D721Med (cell line): ENCODE results near the gene IL17C.

Source experiments
- DNase-seq: peaks from one replicate; pipeline ENCODE4 v3.0.0; 2011; ENCODE audit warnings: low spot score; ENCODE audit not compliant: insufficient read length
- FAIRE-seq: peaks from 2 replicates; lab custom pipeline; 2011; peaks lifted over from hg19 to GRCh38; lab: Jason Lieb, UNC
- TF ChIP-seq, protein P1 (sequence below): IDR thresholded peaks from 2 replicates; pipeline ENCODE4 v1.5.1; 2012; ENCODE audit warnings: mild to moderate bottlenecking, control low read depth; ENCODE audit not compliant: insufficient read depth; ENCODE audit errors: missing control alignments

IL17C gene

DNA sequence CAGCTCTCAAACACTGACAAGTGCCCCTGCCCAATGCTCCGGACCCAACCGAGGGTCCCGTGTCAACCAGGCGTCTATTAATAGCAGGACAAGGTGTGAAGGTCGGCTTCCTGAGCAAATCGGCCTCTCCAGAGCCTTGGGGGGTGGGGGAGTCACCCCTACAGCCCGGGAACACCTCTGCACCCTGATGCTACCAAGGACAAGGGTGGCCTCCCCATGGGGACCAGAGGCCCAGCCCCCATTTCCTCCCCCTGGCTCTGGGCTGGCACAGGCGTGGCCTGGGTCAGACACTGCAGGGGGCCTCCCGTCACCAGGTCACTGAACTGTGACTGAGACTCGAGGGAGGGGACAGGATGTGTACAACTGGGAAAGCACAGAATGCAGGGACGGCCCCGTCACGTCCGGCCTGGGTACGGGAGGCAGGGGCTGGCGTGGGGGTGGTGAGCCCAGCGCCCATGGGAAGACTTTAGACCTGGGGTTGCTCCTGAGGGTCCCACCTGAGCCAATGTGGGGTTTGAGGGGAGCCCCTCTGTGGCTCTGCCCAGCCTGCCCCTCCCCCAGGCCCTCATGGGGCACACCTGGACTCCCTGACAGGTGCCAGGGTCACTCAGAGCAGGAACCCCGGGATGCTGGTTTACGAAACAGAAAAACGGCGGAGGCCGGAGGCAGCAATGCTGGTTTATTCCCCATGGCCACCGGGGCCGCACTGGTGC lies 13.1 kb downstream of the IL17C start:
- DNase-seq (no peak), FAIRE-seq (no peak)

DNA sequence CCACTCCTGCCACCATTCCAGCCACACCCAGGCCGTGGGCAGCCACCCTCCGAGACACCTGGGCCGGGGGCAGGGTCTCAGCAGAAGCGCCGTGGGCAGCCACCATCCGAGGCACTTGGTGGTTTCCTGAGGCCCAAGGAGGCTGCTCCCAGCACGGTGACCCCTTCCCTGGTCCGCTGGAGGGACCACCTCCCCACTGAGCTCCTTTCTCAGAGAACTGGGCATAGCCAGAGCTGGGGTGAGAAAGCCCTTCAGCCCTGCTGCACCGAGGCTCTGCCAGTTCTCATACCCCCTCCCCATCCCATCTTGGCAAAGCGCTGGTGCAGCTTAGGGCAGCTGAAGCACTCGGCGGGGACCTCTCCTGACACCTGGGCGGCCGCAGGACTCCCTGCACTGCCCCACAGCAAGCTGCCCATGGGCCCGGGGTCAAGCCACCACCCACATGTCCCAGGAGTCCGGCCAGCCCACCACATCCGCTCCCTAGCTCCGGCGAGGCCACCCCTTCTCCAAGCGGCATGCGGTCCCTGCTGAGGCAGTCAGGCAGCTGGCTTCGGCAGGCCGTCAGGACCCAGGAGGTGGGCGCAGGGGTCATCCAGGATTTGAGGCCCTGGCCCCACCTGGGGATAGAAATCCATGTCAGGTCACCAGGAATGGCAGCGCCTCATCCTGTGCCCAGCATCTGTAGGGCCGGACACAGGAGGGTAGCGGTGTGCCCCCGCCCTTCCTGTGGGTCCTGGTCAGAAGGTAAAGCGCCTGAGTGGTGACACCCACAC lies 13.8 kb downstream of the IL17C start:
- FAIRE-seq (no peak), DNase-seq (no peak)
- TF ChIP-seq, protein P1, sequence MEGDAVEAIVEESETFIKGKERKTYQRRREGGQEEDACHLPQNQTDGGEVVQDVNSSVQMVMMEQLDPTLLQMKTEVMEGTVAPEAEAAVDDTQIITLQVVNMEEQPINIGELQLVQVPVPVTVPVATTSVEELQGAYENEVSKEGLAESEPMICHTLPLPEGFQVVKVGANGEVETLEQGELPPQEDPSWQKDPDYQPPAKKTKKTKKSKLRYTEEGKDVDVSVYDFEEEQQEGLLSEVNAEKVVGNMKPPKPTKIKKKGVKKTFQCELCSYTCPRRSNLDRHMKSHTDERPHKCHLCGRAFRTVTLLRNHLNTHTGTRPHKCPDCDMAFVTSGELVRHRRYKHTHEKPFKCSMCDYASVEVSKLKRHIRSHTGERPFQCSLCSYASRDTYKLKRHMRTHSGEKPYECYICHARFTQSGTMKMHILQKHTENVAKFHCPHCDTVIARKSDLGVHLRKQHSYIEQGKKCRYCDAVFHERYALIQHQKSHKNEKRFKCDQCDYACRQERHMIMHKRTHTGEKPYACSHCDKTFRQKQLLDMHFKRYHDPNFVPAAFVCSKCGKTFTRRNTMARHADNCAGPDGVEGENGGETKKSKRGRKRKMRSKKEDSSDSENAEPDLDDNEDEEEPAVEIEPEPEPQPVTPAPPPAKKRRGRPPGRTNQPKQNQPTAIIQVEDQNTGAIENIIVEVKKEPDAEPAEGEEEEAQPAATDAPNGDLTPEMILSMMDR = no peak

More for the DNA sequence above, 13.1 kb downstream of the IL17C start:
- TF ChIP-seq, protein P1 = no peak

DNA sequence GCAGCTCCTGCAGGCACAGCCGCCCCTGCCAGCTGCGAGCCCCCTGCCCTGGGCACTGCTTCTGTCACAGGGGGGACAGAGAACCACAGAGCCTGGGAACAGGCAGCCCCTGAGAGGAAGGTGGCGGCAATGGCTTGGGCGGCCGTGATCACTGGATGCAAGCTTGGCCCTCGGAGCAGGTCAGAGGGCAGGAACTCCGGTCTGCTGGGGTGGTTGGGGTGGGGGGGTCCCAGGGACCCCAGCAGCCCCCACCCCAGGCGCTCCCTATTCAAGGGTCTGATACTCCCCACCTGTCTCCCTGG lies 14.3 kb downstream of the IL17C start:
- no peak for DNase-seq
- TF ChIP-seq, protein P1 = no peak
- no peak for FAIRE-seq

DNA sequence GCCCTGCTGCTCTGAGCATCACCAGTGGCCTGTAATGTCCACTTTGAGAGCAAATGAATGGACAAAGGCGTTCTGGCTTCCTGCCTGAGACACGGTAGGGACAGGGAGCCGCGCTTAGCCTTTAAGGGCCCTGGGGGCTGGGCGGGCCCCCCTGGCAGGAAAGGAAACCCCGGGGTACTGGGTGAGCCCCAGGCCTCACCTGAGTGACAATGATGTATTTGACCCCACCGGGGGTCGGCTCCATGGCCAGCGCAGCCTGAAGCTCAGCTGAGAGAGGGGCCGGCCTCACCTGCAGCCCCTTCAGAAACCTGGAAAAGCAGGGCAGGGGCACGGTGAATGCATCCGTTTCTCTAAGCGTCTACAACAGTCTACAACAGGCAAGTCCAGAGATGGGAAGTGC lies 14.7 kb downstream of the IL17C start:
- no peak for DNase-seq
- no peak for FAIRE-seq
- TF ChIP-seq, protein P1 = no peak

DNA sequence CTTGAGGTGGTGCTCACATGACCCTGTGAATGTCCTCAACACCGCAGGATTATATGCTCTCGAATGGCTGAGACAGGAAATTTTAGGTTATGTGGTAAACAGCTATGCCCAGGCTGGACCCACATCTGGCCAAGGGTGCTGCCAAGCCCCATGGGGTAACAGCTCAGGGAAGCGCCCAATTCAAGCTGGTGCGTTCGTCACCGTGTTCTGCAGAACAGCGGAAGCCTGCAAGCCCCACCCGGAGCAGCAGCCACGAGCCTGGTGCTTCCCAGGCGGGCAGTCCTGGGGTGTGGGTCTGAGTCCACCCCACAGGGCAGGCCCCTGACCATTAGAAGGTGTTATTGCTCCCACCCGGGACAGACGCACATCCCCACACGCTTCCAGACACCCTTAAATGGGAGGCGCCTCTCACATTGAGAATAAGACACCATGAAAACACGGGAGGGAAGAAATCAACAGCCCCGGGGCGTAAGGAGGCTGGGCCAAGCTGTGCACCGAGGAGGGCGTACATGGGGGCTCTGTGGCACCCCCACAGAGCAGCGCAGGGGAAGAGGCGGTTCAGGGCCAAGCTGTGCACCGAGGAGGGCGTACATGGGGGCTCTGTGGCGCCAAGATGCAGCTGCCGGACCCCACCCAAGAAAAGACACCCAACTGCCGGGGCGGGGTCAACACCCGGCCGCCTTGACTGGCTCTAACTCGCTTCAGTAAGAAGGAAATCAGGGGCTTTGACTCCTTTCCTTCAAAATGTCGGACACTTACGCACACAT lies 15.4 kb downstream of the IL17C start:
- DNase-seq (no peak), FAIRE-seq (no peak)
- TF ChIP-seq, protein P1 = no peak

DNA sequence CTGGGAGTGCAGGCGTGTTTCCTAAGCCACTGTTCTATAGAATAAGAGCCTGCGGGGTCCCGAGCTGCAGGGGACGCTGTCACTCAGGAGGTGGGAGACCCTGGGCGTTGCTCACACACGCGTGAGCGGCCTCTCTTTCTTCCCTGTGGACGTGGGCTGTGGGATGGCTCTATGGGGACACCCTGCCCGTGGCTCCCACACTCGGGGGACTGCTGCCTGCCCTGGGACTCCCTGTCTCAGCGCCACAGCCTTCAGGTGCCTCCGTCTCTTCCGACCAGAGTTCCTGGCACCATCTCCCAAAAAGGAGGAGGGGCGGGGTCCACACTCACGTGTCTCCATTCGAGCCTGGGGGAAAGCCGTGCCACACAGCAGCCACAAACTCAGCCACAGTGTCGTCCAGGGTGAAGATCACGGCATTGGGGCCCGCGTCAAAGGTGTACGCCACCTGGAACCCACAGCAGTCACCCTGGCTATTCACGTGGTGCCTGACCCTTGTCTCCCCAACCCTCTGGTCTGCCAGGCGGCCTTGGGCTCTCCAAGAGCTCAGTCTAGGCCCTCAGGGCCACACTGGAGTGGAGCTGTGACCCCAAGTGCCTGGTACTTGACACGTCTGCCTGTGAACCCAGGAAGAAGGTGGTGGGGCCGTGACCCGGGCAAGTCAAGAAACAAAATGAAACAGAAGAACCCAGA lies 16.1 kb downstream of the IL17C start:
- TF ChIP-seq, protein P1 = no peak
- DNase-seq (no peak), FAIRE-seq (no peak)
